Effector memory CD4-positive, alpha-beta T cell (primary cell): Measurements from ENCODE around the gene ERMAP.

ENCODE experiments used
- DNase-seq, 3 donors: peaks; one replicate each; pipeline ENCODE4 v3.0.0-alpha.2; 2020
- H3K27ac ChIP-seq: 2 replicates; pipeline ENCODE4 v1.7.0; 2013; ENCODE audit warnings: mild to moderate bottlenecking, low read length, moderate library complexity; ENCODE audit not compliant: insufficient read depth, poor library complexity, severe bottlenecking
- H3K27me3 ChIP-seq: replicated peaks from 2 replicates; pipeline ENCODE4 v1.7.0; 2013; ENCODE audit warnings: mild to moderate bottlenecking, low read length; ENCODE audit not compliant: insufficient read depth, control insufficient read depth, poor library complexity, severe bottlenecking
- H3K36me3 ChIP-seq: 2 replicates; pipeline ENCODE4 v1.7.0; 2013; ENCODE audit warnings: mild to moderate bottlenecking, low read length, moderate library complexity; ENCODE audit not compliant: control insufficient read depth, insufficient read depth
- H3K4me1 ChIP-seq: 2 replicates; pipeline ENCODE4 v1.7.0; 2013; ENCODE audit warnings: low read length, mild to moderate bottlenecking; ENCODE audit not compliant: control insufficient read depth, insufficient read depth, poor library complexity, severe bottlenecking
- H3K4me3 ChIP-seq: 2 replicates; pipeline ENCODE4 v1.7.0; 2013; ENCODE audit warnings: low read length, low read depth, mild to moderate bottlenecking; ENCODE audit not compliant: insufficient read depth, poor library complexity, severe bottlenecking
- H3K9me3 ChIP-seq: 2 replicates; pipeline ENCODE4 v1.7.0; 2013; ENCODE audit warnings: mild to moderate bottlenecking, low read length, moderate library complexity; ENCODE audit not compliant: control insufficient read depth

The ERMAP gene

DNA sequence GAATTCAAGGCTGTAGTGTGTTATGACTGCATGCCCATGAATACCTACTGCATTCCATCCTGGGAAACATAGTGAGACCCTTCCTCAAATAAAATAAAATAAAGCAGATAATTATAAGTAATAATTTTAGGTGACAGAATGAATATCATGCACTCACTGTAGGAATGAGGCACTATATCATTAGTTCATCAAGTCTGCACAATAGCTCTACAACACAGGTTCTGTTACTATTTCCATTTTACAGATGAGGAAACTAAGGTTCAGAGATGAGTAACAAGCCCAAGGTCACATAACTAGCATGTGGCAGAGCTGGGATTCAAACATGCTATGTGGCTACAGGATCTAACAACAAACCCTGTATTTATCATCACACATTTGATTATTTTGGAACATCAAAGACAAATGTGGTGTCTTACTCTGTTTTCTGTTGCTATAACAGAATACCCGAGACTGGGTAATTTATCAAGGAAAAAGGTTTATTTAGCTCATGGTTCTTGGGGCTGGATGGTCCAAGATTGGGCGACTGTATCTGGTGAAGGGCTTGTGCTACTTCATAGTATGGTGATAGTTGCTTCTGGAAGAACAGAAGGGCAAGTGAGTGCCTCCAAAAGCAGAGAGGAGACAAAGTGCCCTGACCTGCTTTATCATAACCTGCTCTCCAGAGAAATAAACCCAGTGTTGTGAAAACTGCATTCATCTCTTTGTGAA, 24.7 kb downstream of the ERMAP start:
- Histone ChIP-seq H3K27me3 (no peaks in the 10 kb centered on the region), H3K4me3 (no peak overlapping the region), H3K4me1 (no peaks in the 10 kb centered on the region), H3K27ac (no peak overlapping the region), H3K36me3 (no peaks in the 10 kb centered on the region), H3K9me3 (no peaks in the 10 kb centered on the region)
- no peak for DNase-seq

DNA sequence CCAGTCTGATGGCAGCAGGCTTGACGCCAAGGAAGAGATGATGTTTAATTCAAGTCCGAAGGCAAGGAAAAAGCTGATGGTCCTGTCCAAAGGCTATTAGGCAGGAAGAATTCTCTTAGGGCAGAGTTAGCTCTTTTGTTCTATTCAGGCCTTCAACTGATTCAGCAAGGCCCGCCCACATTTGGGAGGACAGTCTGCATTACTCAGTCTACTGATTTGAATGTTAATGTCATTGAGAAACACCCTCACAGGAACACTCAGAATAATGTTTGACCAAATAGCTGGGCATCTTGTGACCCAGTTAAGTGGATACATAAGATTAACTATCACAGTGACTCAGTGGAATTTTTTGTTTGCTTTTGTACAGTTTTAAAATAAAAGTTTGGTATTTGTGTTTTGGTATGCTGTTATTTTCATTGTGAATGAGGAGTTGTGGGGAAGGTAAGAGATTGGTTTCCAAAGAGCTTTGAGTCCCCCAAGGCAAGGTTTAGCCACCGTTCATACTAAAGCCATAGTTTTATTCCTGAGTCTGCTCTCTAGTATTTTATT, 27.7 kb downstream of the ERMAP start:
- H3K36me3 ChIP-seq = no peaks in the 10 kb centered on the region
- no peak overlapping the region for H3K4me3 ChIP-seq
- H3K4me1 ChIP-seq = peaks cover 7% of the 10 kb centered on the region
- DNase-seq = no peak
- no peaks in the 10 kb centered on the region for H3K9me3 ChIP-seq
- no peaks in the 10 kb centered on the region for H3K27me3 ChIP-seq
- no peak overlapping the region for H3K27ac ChIP-seq

DNA sequence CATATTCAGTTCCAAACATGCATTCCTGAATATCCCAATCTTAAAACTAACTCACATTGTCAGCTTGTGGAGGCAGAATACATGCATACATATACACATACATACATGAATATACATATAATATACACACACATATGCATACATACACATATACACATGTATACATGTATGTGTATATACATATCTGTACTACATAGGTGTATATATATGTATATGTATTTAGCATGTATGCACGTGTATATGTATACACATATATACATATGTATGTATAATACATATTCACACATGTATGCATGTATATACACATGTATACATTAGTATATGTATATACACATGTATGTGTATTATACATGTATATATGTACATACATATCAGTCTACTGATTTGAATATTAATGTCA, 28.3 kb downstream of the ERMAP start:
- Histone ChIP-seq H3K9me3 (no peaks in the 10 kb centered on the region), H3K27ac (no peak overlapping the region), H3K36me3 (no peaks in the 10 kb centered on the region), H3K4me1 (peaks cover 7% of the 10 kb centered on the region), H3K4me3 (no peak overlapping the region), H3K27me3 (no peaks in the 10 kb centered on the region)
- DNase-seq = no peak

DNA sequence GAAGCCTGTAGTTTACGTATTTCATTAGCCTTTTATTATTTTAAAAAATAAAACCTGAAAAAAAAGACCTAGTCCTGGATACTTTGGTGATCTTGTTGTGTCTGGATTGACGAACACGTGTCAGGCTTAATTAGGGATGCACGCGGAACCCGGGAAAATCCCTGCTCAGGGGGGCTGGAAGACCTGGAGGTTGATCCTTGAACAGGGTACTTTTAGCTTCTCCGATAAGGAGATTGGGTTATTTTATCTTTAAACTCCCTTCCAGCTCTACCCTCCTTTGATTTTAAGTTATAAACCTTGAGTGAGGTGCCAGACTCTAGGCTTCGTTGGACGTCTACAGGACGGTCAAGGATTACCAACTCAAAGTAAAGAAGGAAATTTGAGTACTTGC, 28.9 kb downstream of the ERMAP start:
- peaks cover under 1% of the 10 kb centered on the region for H3K36me3 ChIP-seq
- DNase-seq = no peak
- no peaks in the 10 kb centered on the region for H3K9me3 ChIP-seq
- peaks cover 7% of the 10 kb centered on the region for H3K4me1 ChIP-seq
- H3K4me3 ChIP-seq = peak overlapping the region; percentile 77
- no peaks in the 10 kb centered on the region for H3K27me3 ChIP-seq
- peak overlapping the region; percentile 47 for H3K27ac ChIP-seq

DNA sequence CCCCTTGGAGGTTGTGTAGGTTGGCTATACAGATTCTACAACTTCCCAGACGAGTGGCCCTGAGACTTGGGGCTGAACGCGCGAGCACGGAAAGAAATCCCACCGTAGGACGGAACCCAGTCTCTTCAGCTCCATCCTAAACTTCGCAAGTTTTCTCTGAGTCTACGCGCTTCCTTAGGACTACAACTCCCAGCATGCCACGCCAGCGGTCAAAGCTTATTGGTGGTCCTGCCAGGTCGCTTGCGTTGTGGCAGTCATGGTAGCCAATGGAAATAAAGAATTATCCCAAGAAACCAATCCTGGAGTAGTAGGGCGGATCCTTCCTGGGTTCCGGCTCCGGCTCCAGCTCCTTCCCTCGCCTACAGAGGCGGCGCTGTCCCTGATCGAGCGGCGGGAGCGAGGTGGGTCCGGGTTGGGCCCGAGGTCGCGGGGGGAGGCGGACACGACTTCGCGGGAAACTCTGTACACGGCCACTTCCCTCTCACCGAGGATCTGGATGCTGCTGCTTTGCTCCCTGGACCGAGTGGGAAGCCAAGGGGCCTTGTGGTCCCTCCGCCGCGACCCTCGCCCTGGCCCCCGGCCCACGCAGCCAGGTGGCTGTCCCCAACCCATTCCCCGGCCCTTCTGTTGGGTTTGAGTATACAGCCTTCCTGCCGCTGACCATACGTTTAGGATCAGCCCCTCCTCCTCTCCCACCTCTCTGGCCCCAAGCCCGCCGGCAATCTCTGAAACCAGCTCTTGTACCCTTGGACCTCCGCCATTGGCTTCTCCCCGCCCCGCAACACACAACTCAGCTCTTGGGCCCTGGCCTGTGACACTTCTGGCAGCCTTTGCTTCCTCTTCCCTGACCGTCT, 29.6 kb downstream of the ERMAP start, which contains the start of gene ZNF691:
ZNF691 (plus strand) TSS at position 357 of the 854 bp plus-strand sequence. CDS start 3,046 bp downstream, outside the sequence.
- DNase-seq = peak; percentile 76 to 86 (median 86)
- peak within 1 kb of the TSS; percentile 77 for H3K4me3 ChIP-seq
- H3K27ac ChIP-seq = peak within 1 kb of the TSS; percentile 47
- H3K4me1 ChIP-seq = peaks cover 7% of the 10 kb centered on the region
- no peaks in the 10 kb centered on the region for H3K27me3 ChIP-seq
- peaks cover 7% of the 10 kb centered on the region for H3K36me3 ChIP-seq
- no peaks in the 10 kb centered on the region for H3K9me3 ChIP-seq

DNA sequence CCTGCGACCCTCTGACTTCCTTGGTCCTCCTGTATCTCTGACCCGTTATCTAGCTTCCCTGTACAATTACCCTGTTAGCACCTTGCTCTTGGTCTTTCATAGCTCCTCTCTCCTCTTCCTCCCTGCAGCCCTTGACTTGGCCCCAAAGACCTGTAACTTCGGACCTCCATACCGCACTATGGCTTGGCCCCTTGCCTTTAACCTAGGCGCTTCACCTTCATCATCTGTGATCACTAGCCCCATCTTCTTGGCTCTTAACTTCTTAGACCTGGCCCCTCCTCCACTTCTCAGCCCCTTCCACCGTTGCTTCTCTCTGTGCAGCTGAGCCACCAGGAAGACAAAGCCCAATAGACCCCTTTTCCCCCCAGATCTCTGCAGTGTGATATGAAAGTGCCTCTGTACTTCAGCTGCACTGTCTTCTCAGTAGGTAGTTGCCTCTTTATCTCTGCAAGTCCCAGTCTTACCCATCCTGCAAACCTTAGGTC, 30.2 kb downstream of the ERMAP start:
- Histone ChIP-seq H3K27me3 (no peaks in the 10 kb centered on the region), H3K9me3 (no peaks in the 10 kb centered on the region), H3K36me3 (peaks cover 11% of the 10 kb centered on the region), H3K27ac (peak overlapping the region; percentile 47), H3K4me1 (peaks cover 7% of the 10 kb centered on the region), H3K4me3 (peak overlapping the region; percentile 77)
- DNase-seq = no peak

DNA sequence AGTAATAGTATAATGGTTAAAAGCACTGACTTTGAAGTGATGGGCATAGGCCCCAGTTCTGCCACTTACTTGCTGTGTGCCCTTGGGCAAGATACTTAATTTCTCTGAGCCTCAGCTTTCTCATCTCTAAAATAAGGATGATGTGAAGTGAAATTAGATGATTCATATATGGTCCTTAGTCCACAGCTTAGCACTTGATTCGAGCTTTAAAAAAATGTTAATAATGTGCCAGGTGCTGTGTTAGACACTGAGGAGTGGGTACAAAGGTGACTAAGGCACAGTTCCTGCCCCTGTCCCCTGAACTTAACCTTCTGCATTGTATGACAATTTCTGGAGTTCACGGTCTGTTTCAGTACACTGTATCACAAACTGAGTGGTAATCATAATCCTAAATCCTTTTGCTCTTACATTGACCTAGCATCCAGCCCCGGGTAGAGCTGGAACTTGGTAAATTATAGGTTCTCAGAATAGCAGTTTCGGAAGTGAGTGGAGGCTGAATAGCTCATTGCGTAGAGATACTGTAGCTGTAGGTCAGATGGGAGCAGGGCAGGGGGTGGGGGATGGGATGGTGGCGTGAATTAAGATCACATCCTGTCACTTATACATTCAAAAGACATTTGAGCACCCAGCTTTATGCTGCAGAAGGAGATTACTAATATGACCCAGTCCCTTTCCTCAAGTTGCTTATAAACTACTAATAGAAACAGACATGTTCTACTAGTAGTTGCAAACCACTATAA, 31.0 kb downstream of the ERMAP start:
- H3K27ac ChIP-seq = no peak overlapping the region
- no peak overlapping the region for H3K4me3 ChIP-seq
- no peaks in the 10 kb centered on the region for H3K9me3 ChIP-seq
- no peak for DNase-seq
- H3K4me1 ChIP-seq = peaks cover 7% of the 10 kb centered on the region
- no peaks in the 10 kb centered on the region for H3K27me3 ChIP-seq
- peaks cover 11% of the 10 kb centered on the region for H3K36me3 ChIP-seq

DNA sequence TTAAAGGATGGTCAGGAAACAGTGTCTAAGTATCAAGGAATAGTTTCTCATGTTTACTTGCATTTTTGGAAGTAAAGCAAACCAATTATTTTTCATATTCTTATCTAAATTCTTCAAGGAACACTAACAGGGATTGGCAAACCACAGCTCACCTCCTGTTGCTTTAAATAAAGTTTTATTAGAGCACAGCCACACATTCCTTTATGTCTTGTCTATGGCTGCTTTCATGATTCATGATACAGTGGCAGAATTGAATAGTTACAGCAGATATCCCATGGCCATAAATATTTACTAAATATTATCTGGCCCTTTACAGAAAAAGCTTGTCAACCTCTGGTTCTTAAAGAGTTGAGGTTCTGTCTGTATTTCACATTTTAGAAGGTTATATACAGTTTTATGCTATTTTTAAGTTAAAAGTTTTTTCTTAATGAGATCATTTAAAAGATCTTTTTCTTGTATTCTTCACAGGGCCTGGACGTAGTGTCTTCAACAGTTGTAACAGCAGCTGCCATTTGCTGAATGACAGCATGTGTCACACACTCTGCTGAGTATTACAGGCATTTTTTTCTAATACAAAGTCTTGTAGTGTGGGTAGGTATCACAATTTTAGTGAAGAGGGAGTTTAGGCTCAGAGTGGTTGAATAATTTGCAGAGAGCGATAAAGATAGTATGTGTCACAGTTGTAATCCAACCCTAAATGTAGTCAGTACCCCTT, 32.1 kb downstream of the ERMAP start:
- H3K27me3 ChIP-seq = no peaks in the 10 kb centered on the region
- no peak overlapping the region for H3K27ac ChIP-seq
- no peak for DNase-seq
- H3K4me3 ChIP-seq = no peak overlapping the region
- no peaks in the 10 kb centered on the region for H3K9me3 ChIP-seq
- H3K36me3 ChIP-seq = peaks cover 11% of the 10 kb centered on the region
- H3K4me1 ChIP-seq = peaks cover 7% of the 10 kb centered on the region

DNA sequence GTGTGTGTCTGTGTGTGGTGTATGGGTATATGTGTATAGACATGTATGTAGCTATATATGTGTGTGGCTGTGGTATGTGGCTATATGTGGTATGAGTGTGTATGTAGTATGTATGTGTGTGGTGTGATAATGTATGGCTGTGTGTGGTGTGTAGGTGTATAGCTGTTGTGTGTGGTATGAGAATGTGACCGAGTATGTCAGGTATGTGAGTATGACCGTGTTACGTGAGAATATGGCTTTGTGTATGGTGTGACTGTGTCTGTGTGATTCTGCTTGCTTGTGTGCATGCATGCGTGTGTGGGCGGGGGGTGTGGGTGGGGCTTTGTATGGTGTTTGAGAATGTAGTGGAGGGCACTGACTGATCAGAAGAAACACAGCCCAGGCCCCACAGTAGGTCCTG, 33.0 kb downstream of the ERMAP start:
- peaks cover 7% of the 10 kb centered on the region for H3K4me1 ChIP-seq
- H3K27me3 ChIP-seq = no peaks in the 10 kb centered on the region
- no peak overlapping the region for H3K4me3 ChIP-seq
- no peaks in the 10 kb centered on the region for H3K9me3 ChIP-seq
- no peak overlapping the region for H3K27ac ChIP-seq
- no peak for DNase-seq
- peaks cover 11% of the 10 kb centered on the region for H3K36me3 ChIP-seq
